Sigmoid colon (tissue), 7 donors: Measurements from ENCODE around the gene CAPN5. TPM values are rescaled to one million over a fixed set of nuclear protein-coding genes. Genes with fewer than 3 reads are reported as not detected.

Source experiments
- DNase-seq: peaks from one replicate; pipeline ENCODE4 v3.0.0-alpha.2; 2019
- H3K27ac ChIP-seq, 4 donors: fragments of 200-600 bp; sonication (generic); one replicate each; pipeline ENCODE4 v1.5.1; 2016 to 2019; ENCODE audit warnings: mild to moderate bottlenecking in 1 of 4
- H3K27me3 ChIP-seq, 3 donors: fragments of 200-600 bp; sonication (generic); one replicate each; pipeline ENCODE4 v1.5.1; 2019; ENCODE audit warnings: mild to moderate bottlenecking in 1 of 3
- H3K36me3 ChIP-seq, 4 donors: fragments of 200-600 bp; sonication (generic); one replicate each; pipeline ENCODE4 v1.5.1; 2016 to 2019
- H3K4me1 ChIP-seq, 4 donors: fragments of 200-600 bp; sonication (generic); one replicate each; pipeline ENCODE4 v1.5.1; 2017 to 2019
- H3K4me3 ChIP-seq, 4 donors: fragments of 200-600 bp; sonication (generic); one replicate each; pipeline ENCODE4 v1.5.1; 2017 to 2019; ENCODE audit warnings: mild to moderate bottlenecking in 2 of 4, moderate library complexity in 1 of 4
- H3K9me3 ChIP-seq, 4 donors: fragments of 200-600 bp in 3 of 4; sonication (generic) in 3 of 4; one replicate each; pipeline versions ENCODE4 v1.5.1 to v1.6.1; 2013 to 2019
- EP300 ChIP-seq, 4 donors: sonication (generic); formaldehyde crosslinking; IDR thresholded peaks; one replicate each; pipeline ENCODE4 v1.6.1; 2017; ENCODE audit warnings: antibody characterized with exemption in 4 of 4
- POLR2A ChIP-seq, 2 donors: fragments of 450-650 bp; IDR thresholded peaks; one replicate each; pipeline ENCODE4 v1.6.1; 2016; ENCODE audit warnings: antibody characterized with exemption in 2 of 2, mild to moderate bottlenecking in 2 of 2, moderate library complexity in 2 of 2
- POLR2AphosphoS5 ChIP-seq, 4 donors: sonication (generic); formaldehyde crosslinking; IDR thresholded peaks; one replicate each; pipeline ENCODE4 v1.6.1; 2017; ENCODE audit warnings: antibody characterized with exemption in 4 of 4
- WGBS, 2 donors: extraction: QIAGEN DNeasy Blood & Tissue Kit; methylation state at CpG; one replicate each; pipeline ENCODE4 v1.1.7; 2013; 5-methylcytosine and 5-hydroxymethylcytosine counted together
- intact Hi-C: fragments of 100-400 bp; cut with DNase I; formaldehyde crosslinking; loops from one replicate; pipeline ENCODE4 v1.15.1; 2023
- polyA plus RNA-seq, 3 donors: library from polyadenylated mRNA; stranded (reverse); fragments of 200-250 nt; gene quantifications; one replicate each; pipeline ENCODE4 v1.2.3, GENCODE V29; 2013
- total RNA-seq, 4 donors: library from RNA; depleted of rRNA; stranded (reverse); fragments of >200 nt; gene quantifications; one replicate each; pipeline ENCODE4 v1.1.0, GENCODE V29; 2016
- TF ChIP-seq, protein P1 (sequence below), 4 experiments: fragments of 450-650 bp in 3 of 4; fragments of 200-600 bp in 1 of 4; IDR thresholded peaks; one replicate each; pipeline ENCODE4 v1.5.1; 2016 to 2019; ENCODE audit warnings: antibody characterized with exemption in 4 of 4, mild to moderate bottlenecking in 3 of 4, moderate library complexity in 2 of 4
- donor health status: healthy with polysubstance abuse.
- donor health status: Bipolar disorder and iron deficiency.
- donor health status: healthy.

Gene CAPN5
- total and polyA plus RNA-seq, 7 donors: 4.1 to 110 (median 12.5) TPM

DNA sequence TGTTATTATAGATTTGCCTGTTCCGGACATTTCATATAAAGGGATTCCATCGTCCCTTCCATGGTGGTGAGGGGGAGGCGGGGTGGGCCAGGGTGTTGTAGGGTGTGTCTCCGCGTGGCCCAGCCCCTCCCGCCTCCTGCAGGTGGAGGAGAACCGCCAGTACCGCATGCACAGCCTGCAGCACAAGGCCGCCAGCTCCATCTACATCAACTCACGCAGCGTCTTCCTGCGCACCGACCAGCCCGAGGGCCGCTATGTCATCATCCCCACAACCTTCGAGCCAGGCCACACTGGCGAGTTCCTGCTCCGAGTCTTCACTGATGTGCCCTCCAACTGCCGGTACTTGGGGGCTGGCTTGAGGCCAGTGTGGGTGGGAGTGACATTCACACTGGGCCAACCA, 53.8 kb downstream of the CAPN5 start:
- Histone ChIP-seq H3K4me3 (no peak overlapping the region), H3K27me3 (no peaks in the 10 kb centered on the region), H3K4me1 (no peaks in the 10 kb centered on the region), H3K27ac (no peak overlapping the region), H3K9me3 (no peaks in the 10 kb centered on the region), H3K36me3 (peaks cover 0 to 53% (median 2%) of the 10 kb centered on the region in 4 donors)
- intact Hi-C loops: no loop called here
- DNase-seq: no peak
- WGBS, 2 donors: 91% methylated on average over 19 of the region's 19 CpGs
- TF ChIP-seq POLR2A (IDR thresholded peaks at IDR 0.05): no peak
- TF ChIP-seq POLR2AphosphoS5 (IDR thresholded peaks at IDR 0.05): no peak
- TF ChIP-seq EP300 (IDR thresholded peaks at IDR 0.05): no peak
- TF ChIP-seq, protein P1, sequence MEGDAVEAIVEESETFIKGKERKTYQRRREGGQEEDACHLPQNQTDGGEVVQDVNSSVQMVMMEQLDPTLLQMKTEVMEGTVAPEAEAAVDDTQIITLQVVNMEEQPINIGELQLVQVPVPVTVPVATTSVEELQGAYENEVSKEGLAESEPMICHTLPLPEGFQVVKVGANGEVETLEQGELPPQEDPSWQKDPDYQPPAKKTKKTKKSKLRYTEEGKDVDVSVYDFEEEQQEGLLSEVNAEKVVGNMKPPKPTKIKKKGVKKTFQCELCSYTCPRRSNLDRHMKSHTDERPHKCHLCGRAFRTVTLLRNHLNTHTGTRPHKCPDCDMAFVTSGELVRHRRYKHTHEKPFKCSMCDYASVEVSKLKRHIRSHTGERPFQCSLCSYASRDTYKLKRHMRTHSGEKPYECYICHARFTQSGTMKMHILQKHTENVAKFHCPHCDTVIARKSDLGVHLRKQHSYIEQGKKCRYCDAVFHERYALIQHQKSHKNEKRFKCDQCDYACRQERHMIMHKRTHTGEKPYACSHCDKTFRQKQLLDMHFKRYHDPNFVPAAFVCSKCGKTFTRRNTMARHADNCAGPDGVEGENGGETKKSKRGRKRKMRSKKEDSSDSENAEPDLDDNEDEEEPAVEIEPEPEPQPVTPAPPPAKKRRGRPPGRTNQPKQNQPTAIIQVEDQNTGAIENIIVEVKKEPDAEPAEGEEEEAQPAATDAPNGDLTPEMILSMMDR (IDR thresholded peaks at IDR 0.05): no peak

DNA sequence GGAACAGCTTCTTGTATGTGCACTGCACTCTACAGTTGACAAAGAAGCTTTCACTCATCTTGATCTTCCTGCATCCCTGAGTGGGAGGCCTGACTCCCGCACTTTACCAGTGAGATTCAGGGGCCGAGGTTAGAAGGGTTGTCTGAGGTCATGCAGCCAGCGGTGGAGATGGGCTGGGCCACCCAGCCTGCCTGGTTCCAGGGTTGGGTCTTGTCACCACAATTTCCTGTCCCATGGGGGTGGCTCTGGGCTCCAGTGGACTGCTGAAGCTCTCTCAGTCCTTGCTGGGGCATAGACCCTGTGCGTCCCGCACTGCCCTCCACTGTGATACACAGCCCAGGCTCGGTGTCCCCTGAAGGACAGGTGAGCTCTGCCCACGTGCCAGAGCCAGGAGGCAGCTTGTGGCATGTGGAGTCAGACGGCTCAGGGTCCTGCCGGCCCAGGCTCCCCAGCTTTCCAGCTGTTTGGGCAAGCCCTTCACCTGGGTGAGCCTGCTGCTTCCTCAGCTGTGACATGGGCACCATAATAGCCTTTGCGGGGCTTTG, 54.4 kb downstream of the CAPN5 start:
- DNase-seq: no peak
- no peak overlapping the region for H3K4me3 ChIP-seq
- WGBS, 2 donors: 81 to 91% methylated on average over 10 of the region's 10 CpGs
- H3K9me3 ChIP-seq: no peaks in the 10 kb centered on the region
- H3K4me1 ChIP-seq: no peaks in the 10 kb centered on the region
- peaks cover 0 to 53% (median 2%) of the 10 kb centered on the region in 4 donors for H3K36me3 ChIP-seq
- no peak for TF ChIP-seq POLR2A (IDR thresholded peaks at IDR 0.05)
- no peak for TF ChIP-seq EP300 (IDR thresholded peaks at IDR 0.05)
- TF ChIP-seq POLR2AphosphoS5 (IDR thresholded peaks at IDR 0.05): no peak
- TF ChIP-seq, protein P1 (IDR thresholded peaks at IDR 0.05): no peak
- H3K27ac ChIP-seq: no peak overlapping the region
- intact Hi-C loops: no loop called here
- H3K27me3 ChIP-seq: no peaks in the 10 kb centered on the region

DNA sequence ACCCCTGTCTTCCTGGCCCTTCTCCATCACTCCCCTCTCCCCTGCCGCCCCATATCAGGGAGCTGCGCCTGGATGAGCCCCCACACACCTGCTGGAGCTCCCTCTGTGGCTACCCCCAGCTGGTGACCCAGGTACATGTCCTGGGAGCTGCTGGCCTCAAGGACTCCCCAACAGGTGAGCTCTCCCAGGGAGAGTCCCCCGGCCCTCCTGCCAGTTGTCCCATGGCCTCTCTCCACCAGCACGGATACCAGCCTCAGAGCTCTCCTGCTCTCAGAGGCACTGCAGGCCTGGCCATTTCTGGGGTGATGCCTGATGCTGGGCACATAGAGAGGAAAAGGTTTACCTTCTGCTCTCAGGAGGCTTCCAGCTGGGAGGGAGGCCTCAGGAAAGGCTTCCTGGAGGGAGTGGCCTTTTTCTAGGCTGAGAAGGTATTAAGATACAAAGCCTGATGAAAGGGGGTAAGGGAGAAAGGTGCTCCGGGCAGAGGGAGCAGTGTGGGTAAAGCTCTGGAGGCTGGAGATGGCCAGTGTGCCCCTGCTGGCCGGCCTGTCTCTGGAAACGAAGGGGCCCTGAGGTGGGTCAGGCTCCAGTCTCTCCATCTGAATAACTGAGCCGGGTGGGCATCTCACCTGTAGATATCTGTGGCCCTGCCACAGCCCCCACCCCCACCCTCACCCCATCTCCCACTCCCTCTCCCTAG, 55.3 kb downstream of the CAPN5 start:
- Histone ChIP-seq H3K4me3 (no peak overlapping the region), H3K4me1 (peaks cover 0 to 7% (median 4%) of the 10 kb centered on the region in 4 donors), H3K36me3 (peaks cover 0 to 53% (median 2%) of the 10 kb centered on the region in 4 donors), H3K27ac (no peak overlapping the region), H3K27me3 (peaks cover 0 to 4% (median 0%) of the 10 kb centered on the region in 3 donors), H3K9me3 (no peaks in the 10 kb centered on the region)
- intact Hi-C loops: no loop called here
- WGBS, 2 donors: 92 to 94% methylated on average over 8 of the region's 8 CpGs
- TF ChIP-seq, protein P1 (IDR thresholded peaks at IDR 0.05): no peak
- TF ChIP-seq EP300 (IDR thresholded peaks at IDR 0.05): no peak
- TF ChIP-seq POLR2AphosphoS5 (IDR thresholded peaks at IDR 0.05): no peak
- no peak for TF ChIP-seq POLR2A (IDR thresholded peaks at IDR 0.05)
- DNase-seq: no peak

DNA sequence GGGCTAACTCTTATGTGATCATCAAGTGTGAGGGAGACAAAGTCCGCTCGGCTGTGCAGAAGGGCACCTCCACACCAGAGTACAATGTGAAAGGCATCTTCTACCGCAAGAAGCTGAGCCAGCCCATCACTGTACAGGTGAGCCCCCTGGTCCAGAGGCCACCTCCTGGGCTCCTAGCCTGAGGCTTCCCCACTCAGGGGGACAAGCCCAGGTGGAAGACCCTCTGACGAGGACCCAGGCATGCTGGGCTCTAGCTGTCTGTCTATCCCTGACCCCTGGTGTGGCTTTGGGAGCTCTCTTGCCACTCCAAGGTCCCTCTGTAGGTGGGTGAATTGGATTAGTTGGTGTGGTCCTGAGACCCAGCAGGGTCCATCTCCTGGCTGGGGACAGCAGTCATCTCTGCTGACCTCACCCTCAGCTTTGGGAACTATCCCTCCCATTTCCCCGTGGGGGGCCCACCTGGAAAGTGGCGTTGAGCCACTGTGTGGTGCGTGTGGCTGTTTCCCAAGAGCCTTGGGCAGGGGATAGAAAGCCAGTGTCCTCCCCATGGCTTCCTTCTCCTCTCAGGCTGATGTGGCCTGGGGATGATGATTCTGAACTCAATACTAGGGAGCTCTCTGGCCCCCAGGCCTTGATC, 55.9 kb downstream of the CAPN5 start:
- peaks cover 0 to 14% (median 11%) of the 10 kb centered on the region in 4 donors for H3K4me1 ChIP-seq
- no peak for TF ChIP-seq POLR2A (IDR thresholded peaks at IDR 0.05)
- no peak for TF ChIP-seq POLR2AphosphoS5 (IDR thresholded peaks at IDR 0.05)
- TF ChIP-seq EP300 (IDR thresholded peaks at IDR 0.05): no peak
- TF ChIP-seq, protein P1 (IDR thresholded peaks at IDR 0.05): no peak
- no peak overlapping the region for H3K27ac ChIP-seq
- DNase-seq: no peak
- no peak overlapping the region for H3K4me3 ChIP-seq
- H3K27me3 ChIP-seq: peaks cover 0 to 11% (median 0%) of the 10 kb centered on the region in 3 donors
- peaks cover 0 to 53% (median 2%) of the 10 kb centered on the region in 4 donors for H3K36me3 ChIP-seq
- H3K9me3 ChIP-seq: no peaks in the 10 kb centered on the region
- intact Hi-C loops: no loop called here
- WGBS, 2 donors: 91 to 92% methylated on average over 7 of the region's 7 CpGs
